Non-pigmented ciliary epithelial cell (primary cell): ENCODE data around the gene ZNF555.
"Not testable (repeated sequence)": the region's sequence is repeated elsewhere in the genome, so short reads cannot be mapped to it uniquely, and the experiment has no call there.

ENCODE experiments used
- DNase-seq: peaks from one replicate; pipeline ENCODE4 v3.0.0-alpha.2; 2010; ENCODE audit warnings: low read depth

ZNF555 gene

GRCh38 chr19:2867025-2867991 is 26.0 kb downstream of the ZNF555 start, which contains the start of gene ZNF556:
Gene ZNF556 (plus strand): TSS chr19:2867335. CDS start chr19:2867422, 87 bp downstream.
- no peak for DNase-seq

GRCh38 chr19:2869618-2870017 is 28.3 kb downstream of the ZNF555 start:
- DNase-seq = no peak

DNA sequence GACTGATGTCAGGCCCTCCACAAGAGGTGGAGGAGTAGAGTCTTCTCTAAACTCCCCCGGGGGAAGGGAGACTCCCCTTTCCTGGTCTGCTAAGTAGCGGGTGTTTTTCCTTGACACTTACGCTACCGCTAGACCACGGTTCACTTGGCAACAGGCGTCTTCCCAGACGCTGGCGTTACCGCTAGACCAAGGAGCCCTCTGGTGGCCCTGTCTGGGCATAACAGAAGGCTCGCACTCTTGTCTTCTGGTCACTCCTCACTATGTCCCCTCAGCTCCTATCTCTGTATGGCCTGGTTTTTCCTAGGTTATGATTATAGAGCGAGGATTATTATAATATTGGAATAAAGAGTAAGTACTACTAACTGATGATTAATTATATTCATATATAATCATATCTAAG is 30.9 kb downstream of the ZNF555 start:
- DNase-seq = not testable (repeated sequence)

DNA sequence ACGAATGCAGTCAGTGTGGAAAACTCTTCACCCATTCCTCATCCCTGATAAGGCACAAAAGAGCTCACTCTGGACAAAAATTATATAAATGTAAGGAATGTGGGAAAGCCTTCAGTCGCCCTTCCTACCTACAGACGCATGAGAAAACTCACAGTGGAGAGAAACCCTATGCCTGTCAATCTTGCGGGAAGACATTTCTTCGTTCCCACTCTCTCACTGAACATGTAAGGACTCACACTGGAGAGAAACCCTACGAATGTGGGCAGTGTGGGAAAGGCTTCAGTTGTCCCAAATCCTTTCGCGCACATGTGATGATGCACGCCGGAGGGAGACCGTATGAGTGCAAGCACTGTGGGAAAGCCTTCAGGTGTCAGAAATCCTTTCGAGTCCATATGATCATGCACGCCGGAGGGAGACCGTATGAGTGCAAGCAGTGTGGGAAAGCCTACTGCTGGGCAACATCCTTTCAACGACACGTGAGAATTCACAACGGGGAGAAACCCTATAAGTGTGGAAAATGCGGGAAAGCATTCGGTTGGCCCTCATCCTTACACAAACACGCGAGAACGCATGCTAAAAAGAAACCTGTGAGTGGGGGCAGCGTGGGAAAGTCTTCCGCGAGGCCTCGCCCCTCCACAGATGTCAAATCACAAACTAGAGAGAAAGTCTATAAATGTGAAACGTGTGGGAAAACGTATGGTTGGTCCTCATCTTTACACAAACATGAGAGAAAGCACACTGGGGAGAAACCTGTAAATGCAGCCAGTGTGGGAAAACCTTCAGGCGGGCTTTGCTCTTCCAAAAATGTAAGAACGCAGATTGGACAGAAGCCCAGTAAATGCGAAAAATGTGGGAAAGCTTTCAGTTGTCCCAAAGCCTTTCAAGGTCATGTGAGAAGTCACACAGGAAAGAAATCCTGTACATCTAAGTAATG is 36.4 kb downstream of the ZNF555 start:
- no peak for DNase-seq

- no peak for DNase-seq
These were observed 42.6 kb downstream of the ZNF555 start for GRCh38 chr19:2883686-2884439.

DNA sequence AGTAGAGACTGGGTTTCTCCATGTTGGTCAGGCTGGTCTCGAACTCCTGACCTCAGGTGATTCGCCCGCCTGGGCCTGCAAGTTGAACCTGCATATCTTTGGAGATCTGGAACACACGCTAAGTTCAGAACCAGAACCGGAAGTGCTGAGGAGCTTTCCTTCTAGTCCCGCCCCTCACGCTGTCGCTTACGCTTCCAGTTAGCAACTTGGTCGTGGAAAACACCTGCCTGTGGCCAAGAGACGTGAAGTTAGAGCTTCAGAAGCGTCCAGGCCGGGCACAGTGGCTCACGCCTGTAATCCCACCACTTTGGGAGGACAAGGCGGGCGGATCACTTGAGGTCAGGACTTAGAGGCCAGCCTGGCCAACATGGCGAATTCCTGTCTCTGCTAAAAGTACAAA is 44.5 kb downstream of the ZNF555 start:
- DNase-seq = no peak

- DNase-seq = peak; percentile 31
These were observed 46.2 kb downstream of the ZNF555 start for GRCh38 chr19:2887391-2887914.

- no peak for DNase-seq
These were observed 47.5 kb downstream of the ZNF555 start for GRCh38 chr19:2888731-2889224.

DNA sequence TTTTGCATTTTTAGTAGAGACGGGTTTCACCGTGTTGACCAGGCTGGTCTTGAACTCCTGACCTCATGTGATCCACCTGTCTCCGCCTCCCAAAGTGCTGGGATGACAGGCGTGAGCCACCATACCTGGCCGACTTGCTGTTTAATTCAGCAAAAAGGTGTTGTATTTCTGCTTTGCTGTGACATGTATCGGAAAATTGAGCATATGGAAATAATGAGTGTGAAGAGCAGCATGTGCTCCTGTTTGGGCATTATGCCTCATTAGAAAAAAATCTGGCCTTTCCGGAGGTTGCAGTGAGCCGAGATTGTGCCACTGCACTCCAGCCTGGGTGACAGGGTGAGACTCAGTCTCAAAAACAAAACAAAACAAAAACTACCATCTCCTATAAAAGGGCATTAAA is 49.3 kb downstream of the ZNF555 start:
- not testable (repeated sequence) for DNase-seq

DNA sequence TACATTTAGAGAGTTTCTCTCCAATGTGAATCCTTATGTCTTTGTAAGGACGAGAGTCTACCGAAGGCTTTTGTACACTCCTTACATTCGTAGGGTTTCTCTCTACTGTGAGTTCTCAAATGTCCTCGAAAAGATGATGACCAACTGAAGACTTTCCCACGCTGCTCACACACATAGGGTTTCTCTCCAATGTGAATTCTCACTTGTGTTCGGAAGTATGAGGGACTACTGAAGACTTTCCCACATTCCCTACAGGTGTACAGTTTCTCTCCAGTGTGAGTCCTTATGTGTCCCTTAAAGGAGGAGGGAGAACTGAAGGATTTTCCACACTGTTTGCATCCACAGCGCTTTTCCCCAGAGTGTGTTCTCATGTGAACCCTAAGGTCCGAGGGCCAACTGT is 55.4 kb downstream of the ZNF555 start:
- DNase-seq = no peak

DNA sequence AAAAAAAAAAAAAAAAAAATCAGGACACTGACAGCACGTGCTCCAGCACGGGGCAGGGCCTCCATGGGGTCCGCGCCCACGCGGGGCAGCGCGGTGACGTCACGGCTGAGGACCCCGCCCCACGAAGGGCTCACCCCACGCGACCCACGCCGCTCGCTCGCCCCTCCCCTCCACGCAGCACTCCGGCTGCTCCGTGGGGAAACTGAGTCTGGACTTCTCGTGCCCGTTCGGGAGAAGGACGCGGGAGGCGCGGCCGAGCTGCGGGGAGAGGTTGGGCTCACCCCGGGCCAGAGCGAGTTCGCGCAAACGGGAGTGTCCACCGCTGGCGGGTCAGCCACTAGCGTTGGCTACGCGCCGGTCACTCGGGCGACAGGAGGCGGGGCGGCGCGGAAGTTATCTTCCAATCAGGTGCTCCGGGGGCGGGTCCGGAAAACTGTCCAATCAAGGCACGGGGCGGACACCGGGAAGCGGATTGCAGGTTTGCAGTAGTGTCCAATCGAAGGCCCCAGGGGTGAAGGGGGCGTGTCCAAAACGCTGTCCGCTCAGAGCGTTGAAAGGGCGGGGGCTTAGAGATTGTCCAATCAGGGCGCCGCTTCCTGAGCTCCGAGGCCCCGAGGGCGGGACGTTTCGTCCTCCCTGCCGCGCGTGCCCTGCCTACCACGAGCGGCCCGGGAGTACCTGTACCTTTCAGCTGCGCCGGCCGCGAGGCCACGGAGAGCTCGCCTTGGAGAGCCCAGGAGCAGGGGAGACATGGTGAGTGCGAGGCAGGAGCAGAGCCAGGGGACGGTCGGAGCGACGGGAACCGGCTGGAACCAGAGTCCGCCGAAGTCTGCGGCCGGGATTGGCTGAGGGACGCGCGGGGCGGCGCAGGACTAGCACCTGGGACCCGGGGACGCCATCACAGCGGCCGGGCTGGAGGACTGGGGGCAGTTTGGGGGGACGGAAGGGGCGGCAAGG is 59.3 kb downstream of the ZNF555 start, which contains the start of gene ZNF57:
Gene ZNF57 (plus strand): TSS at position 633 of the 957 bp plus-strand sequence. CDS start 118 bp downstream, at position 751.
- peak; percentile 94 for DNase-seq

- no peak for DNase-seq
These were observed 61.4 kb downstream of the ZNF555 start for GRCh38 chr19:2902590-2903218.

DNA sequence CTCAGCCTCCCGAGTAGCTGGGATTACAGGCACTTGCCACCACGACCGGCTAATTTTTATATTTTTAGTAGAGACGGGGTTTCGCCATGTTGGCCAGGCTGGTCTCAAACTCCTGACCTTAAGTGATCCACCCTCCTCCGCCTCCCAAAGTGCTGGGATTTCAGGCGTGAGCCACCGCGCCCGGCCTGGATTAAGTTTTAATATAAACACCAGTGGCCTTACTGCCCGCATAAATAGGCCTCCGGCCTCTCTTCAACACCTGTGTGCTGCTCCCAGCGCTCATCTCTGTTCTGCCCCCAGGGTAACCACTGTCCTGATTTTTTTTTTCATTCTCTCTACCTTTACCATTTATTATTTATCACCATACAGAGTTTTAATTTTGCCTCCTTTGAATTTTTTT is 62.1 kb downstream of the ZNF555 start:
- not testable (repeated sequence) for DNase-seq

DNA sequence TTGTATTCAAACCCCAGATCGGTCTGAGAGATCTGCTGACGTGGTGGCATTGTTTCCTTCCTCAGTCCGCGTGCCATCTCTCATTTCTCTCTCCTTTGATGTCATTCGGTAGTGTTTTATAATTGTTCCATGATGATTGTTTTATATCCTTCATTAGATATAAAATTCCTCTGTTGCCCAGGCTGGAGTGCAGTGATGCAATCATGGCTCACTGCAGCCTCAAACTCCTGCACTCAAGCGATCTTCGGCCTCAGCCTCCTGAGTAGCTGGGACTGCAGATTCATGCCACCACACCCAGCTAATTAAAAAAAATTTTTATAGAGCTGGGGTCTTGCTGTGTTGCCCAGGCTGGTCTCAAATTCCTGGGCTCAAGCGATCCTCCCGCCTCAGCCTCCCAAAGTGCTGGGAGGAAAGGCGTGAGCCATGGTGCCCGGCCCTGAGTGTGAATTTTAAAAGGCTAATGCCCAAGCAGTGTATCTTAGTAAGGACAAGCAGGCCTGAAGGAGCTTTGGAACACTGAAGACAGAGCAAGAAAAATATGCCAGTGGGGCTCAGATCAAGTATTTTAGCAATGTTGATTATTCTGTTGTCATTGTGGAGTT is 64.7 kb downstream of the ZNF555 start:
- no peak for DNase-seq

GRCh38 chr19:2906631-2907195 is 65.4 kb downstream of the ZNF555 start:
- DNase-seq = no peak
